IMR-90 (cell line): ENCODE data around the gene ELF5. TPM values are rescaled to one million over a fixed set of nuclear protein-coding genes. Genes with fewer than 3 reads are reported as not detected.

Source experiments
- ATAC-seq: fragments of 200-7000 bp; cut with Tn5 transposase; 2 replicates; pipeline ENCODE4 v1.9.1; 2020; ENCODE audit warnings: low read depth, mild to moderate bottlenecking, moderate library complexity
- BruUV-seq: library from RNA; stranded (reverse); fragments of 400-500 nt; replicated peaks from 2 replicates; lab custom pipeline; 2021; lab: Mats Ljungman, UMichigan
- CTCF ChIA-PET: fragments of 300-600 bp; formaldehyde crosslinking; extraction: SDS; loops from one replicate; lab custom pipeline; 2021; ENCODE audit warnings: antibody characterized with exemption; lab: Yijun Ruan, JAX
- POLR2A ChIA-PET: fragments of 300-600 bp; sonication (Branson Sonifier 250); formaldehyde crosslinking; loops from one replicate; lab custom pipeline; 2022; ENCODE audit warnings: antibody characterized with exemption; ENCODE audit not compliant: unreplicated experiment; lab: Charles Lee
- DNase-seq: peaks from one replicate; pipeline ENCODE4 v3.0.0; 2013
- H2AFZ ChIP-seq: replicated peaks from 2 replicates; pipeline ENCODE3; 2013; ENCODE audit warnings: low read length, mild to moderate bottlenecking; ENCODE audit not compliant: poor library complexity
- H2AK5ac ChIP-seq: 2 replicates; pipeline ENCODE4 v1.6.1; 2013; ENCODE audit warnings: low read depth, low read length, inconsistent platforms
- H2AK9ac ChIP-seq: replicated peaks from 2 replicates; pipeline ENCODE3; 2013; ENCODE audit warnings: mild to moderate bottlenecking, low read depth, low read length, moderate library complexity; ENCODE audit not compliant: poor library complexity
- H2BK120ac ChIP-seq: 2 replicates; pipeline ENCODE4 v1.6.1; 2013; ENCODE audit warnings: low read depth, low read length, inconsistent platforms
- H2BK15ac ChIP-seq: 3 replicates; pipeline ENCODE4 v1.6.1; 2013; ENCODE audit warnings: low read depth, low read length, inconsistent platforms
- H2BK20ac ChIP-seq: 2 replicates; pipeline ENCODE4 v1.6.1; 2013; ENCODE audit warnings: low read depth, mild to moderate bottlenecking, inconsistent platforms, low read length, moderate library complexity
- H2BK5ac ChIP-seq: 2 replicates; pipeline ENCODE4 v1.6.1; 2013; ENCODE audit warnings: mild to moderate bottlenecking, low read depth, low read length, inconsistent platforms; ENCODE audit not compliant: poor library complexity, severe bottlenecking
- H3K14ac ChIP-seq: replicated peaks from 2 replicates; pipeline ENCODE4 v1.6.1; 2013; ENCODE audit warnings: low read depth, low read length, inconsistent platforms
- H3K18ac ChIP-seq: 2 replicates; pipeline ENCODE4 v1.6.1; 2013; ENCODE audit warnings: low read depth, low read length, control low read depth
- H3K23ac ChIP-seq: 2 replicates; pipeline ENCODE4 v1.6.1; 2013; ENCODE audit warnings: low read depth, low read length, inconsistent platforms
- H3K27ac ChIP-seq: 2 replicates; pipeline ENCODE4 v1.5.1; 2013; ENCODE audit warnings: mild to moderate bottlenecking, control low read depth, low read length; ENCODE audit not compliant: insufficient read depth
- H3K27me3 ChIP-seq: 2 replicates; pipeline ENCODE4 v1.6.1; 2013; ENCODE audit warnings: low read length; ENCODE audit not compliant: control insufficient read depth, insufficient read depth
- H3K36me3 ChIP-seq: 2 replicates; pipeline ENCODE4 v1.6.1; 2013; ENCODE audit warnings: low read length, mixed read lengths; ENCODE audit not compliant: control insufficient read depth, insufficient read depth
- H3K4ac ChIP-seq: 2 replicates; pipeline ENCODE4 v1.6.1; 2013; ENCODE audit warnings: low read depth, low read length, inconsistent platforms
- H3K4me1 ChIP-seq: 2 replicates; pipeline ENCODE4 v1.6.1; 2013; ENCODE audit warnings: low read length, mixed read lengths; ENCODE audit not compliant: control insufficient read depth, insufficient read depth
- H3K4me2 ChIP-seq: 2 replicates; pipeline ENCODE4 v1.6.1; 2013; ENCODE audit warnings: low read depth, mild to moderate bottlenecking, control low read depth, low read length, moderate library complexity
- H3K4me3 ChIP-seq: 2 replicates; pipeline ENCODE4 v1.5.1; 2013; ENCODE audit warnings: low read depth, mild to moderate bottlenecking, control low read depth, low read length, moderate library complexity; ENCODE audit not compliant: insufficient read depth
- H3K56ac ChIP-seq: 2 replicates; pipeline ENCODE4 v1.6.1; 2013; ENCODE audit warnings: low read length, inconsistent platforms; ENCODE audit not compliant: insufficient read depth; ENCODE audit errors: extremely low read depth
- H3K79me1 ChIP-seq, 2 experiments: 2 replicates each; pipeline ENCODE4 v1.6.1; 2013; ENCODE audit warnings: low read length in 2 of 2, inconsistent platforms in 1 of 2, low read depth in 1 of 2
- H3K9ac ChIP-seq: 2 replicates; pipeline ENCODE4 v1.6.1; 2013; ENCODE audit warnings: low read depth, low read length, control low read depth
- H3K9me1 ChIP-seq: 2 replicates; pipeline ENCODE4 v1.6.1; 2013; ENCODE audit warnings: low read length, inconsistent platforms; ENCODE audit not compliant: insufficient read depth
- H3K9me3 ChIP-seq: 2 replicates; pipeline ENCODE4 v1.6.1; 2013; ENCODE audit warnings: low read length; ENCODE audit not compliant: control insufficient read depth, insufficient read depth
- H4K20me1 ChIP-seq: 2 replicates; pipeline ENCODE4 v1.6.1; 2013; ENCODE audit warnings: low read length, inconsistent platforms; ENCODE audit not compliant: insufficient read depth
- H4K5ac ChIP-seq: 2 replicates; pipeline ENCODE4 v1.6.1; 2013; ENCODE audit warnings: mild to moderate bottlenecking, low read depth, low read length, control low read depth
- H4K8ac ChIP-seq, 2 experiments: 2 replicates each; pipeline ENCODE4 v1.6.1; 2013; ENCODE audit warnings: low read depth in 2 of 2, low read length in 2 of 2, control low read depth in 1 of 2, inconsistent platforms in 1 of 2
- H4K91ac ChIP-seq: 2 replicates; pipeline ENCODE4 v1.6.1; 2013; ENCODE audit warnings: low read depth, low read length, inconsistent platforms; ENCODE audit not compliant: insufficient read depth
- BHLHE40 ChIP-seq: fragments of 150-350 bp; IDR thresholded peaks from 2 replicates; pipeline ENCODE4 v1.6.1; 2016; ENCODE audit warnings: mild to moderate bottlenecking, low read depth, low read length
- CEBPB ChIP-seq: IDR thresholded peaks from 2 replicates; pipeline ENCODE4 v1.6.1; 2012; ENCODE audit warnings: low read depth, low read length, improper control_type of control experiment
- CHD1 ChIP-seq: IDR thresholded peaks from 2 replicates; pipeline ENCODE4 v1.6.1; 2012; ENCODE audit warnings: low read depth, low read length, improper control_type of control experiment
- FOS ChIP-seq: fragments of 150-350 bp; IDR thresholded peaks from 2 replicates; pipeline ENCODE4 v1.6.1; 2016; ENCODE audit warnings: low read depth, low read length
- MAFK ChIP-seq: IDR thresholded peaks from 2 replicates; pipeline ENCODE4 v1.6.1; 2012; ENCODE audit warnings: low read depth, low read length, improper control_type of control experiment
- MAZ ChIP-seq: IDR thresholded peaks from 2 replicates; pipeline ENCODE4 v1.6.1; 2012; ENCODE audit warnings: low read depth, mild to moderate bottlenecking, low read length, improper control_type of control experiment, moderate library complexity, borderline replicate concordance
- NFE2L2 ChIP-seq: fragments of 150-350 bp; IDR thresholded peaks from 2 replicates; pipeline ENCODE4 v1.6.1; 2016; ENCODE audit warnings: low read depth, mild to moderate bottlenecking, low read length
- POLR2A ChIP-seq: IDR thresholded peaks from 2 replicates; pipeline ENCODE4 v1.6.1; 2012; ENCODE audit warnings: mild to moderate bottlenecking, low read depth, low read length
- RAD21 ChIP-seq: IDR thresholded peaks from 2 replicates; pipeline ENCODE4 v1.6.1; 2012; ENCODE audit warnings: low read length, improper control_type of control experiment
- RCOR1 ChIP-seq: IDR thresholded peaks from 2 replicates; pipeline ENCODE4 v1.6.1; 2012; ENCODE audit warnings: mild to moderate bottlenecking, low read length, improper control_type of control experiment; ENCODE audit not compliant: insufficient replicate concordance
- RFX5 ChIP-seq: IDR thresholded peaks from 2 replicates; pipeline ENCODE4 v1.8.0; 2012; ENCODE audit warnings: low read depth, mild to moderate bottlenecking, low read length, moderate library complexity
- SMC3 ChIP-seq: fragments of 150-350 bp; IDR thresholded peaks from 2 replicates; pipeline ENCODE4 v1.6.1; 2016; ENCODE audit warnings: low read depth, mild to moderate bottlenecking, antibody characterized with exemption, low read length, moderate library complexity
- WGBS, 2 experiments: methylation state at CpG; one replicate each; pipeline versions ENCODE4 v1.1.5 to v1.1.7; 2013; ENCODE audit warnings: missing lambda C conversion rate in 2 of 2; ENCODE audit not compliant: insufficient read length in 1 of 2; ENCODE audit errors: extremely low coverage in 2 of 2; 5-methylcytosine and 5-hydroxymethylcytosine counted together
- dilution Hi-C: fragments of 300-500 bp; cut with HindIII; formaldehyde crosslinking; loops from one replicate; pipeline ENCODE4 v1.14.3; 2018; ENCODE audit warnings: low sequenced_read_pairs; ENCODE audit not compliant: unreplicated experiment
- in situ Hi-C: fragments of 300-500 bp; cut with MboI; formaldehyde crosslinking; loops from 3 replicates; pipeline ENCODE4 v1.14.3; 2019; ENCODE audit warnings: low sequenced_read_pairs, inconsistent platforms, mixed read lengths
- intact Hi-C: fragments of 100-400 bp; cut with micrococcal nuclease; formaldehyde crosslinking; loops from 2 replicates; pipeline ENCODE4 v1.10.0; 2022
- polyA plus RNA-seq, 3 experiments: library from polyadenylated mRNA; depleted of rRNA; stranded (reverse); fragments of >200 nt; gene quantifications; 2 replicates each; pipeline ENCODE4 v1.2.3, GENCODE V29; 2012; ENCODE audit warnings: low replicate concordance in 1 of 3
- total RNA-seq: library from RNA; depleted of rRNA; stranded (reverse); fragments of >200 nt; gene quantifications from 2 replicates; pipeline ENCODE4 v1.2.3, GENCODE V29; 2012
- TF ChIP-seq, protein P1 (sequence below): conservative IDR thresholded peaks from 2 replicates; pipeline ENCODE4 v1.5.1; 2012; ENCODE audit warnings: mild to moderate bottlenecking, low read depth, low read length, improper control_type of control experiment

The ELF5 gene
- total and polyA plus RNA-seq, 2 of the 4 experiments (the other 2 are of a cell fraction) = not detected

DNA sequence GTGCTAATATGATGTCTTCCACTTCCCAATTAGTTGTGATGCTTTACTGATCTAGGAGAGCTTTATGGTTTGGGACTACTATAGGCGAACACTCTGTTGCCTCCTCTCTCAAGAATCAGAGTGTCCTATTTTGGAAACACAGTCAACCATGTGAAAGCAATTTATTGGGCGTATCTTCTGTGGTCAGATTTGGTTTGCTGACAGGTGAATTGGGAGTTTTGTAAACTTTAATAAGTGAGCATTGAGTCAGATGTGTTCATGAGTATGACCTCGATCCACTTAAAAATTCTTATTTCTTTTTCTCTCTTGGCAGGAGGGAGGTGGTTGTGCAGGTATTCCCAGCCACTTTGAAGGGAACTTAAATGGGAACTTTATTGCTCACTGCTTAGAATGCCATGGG lies 70.5 kb downstream of the ELF5 start:
- no peak for TF ChIP-seq SMC3
- no peak for TF ChIP-seq CEBPB
- TF ChIP-seq, protein P1, sequence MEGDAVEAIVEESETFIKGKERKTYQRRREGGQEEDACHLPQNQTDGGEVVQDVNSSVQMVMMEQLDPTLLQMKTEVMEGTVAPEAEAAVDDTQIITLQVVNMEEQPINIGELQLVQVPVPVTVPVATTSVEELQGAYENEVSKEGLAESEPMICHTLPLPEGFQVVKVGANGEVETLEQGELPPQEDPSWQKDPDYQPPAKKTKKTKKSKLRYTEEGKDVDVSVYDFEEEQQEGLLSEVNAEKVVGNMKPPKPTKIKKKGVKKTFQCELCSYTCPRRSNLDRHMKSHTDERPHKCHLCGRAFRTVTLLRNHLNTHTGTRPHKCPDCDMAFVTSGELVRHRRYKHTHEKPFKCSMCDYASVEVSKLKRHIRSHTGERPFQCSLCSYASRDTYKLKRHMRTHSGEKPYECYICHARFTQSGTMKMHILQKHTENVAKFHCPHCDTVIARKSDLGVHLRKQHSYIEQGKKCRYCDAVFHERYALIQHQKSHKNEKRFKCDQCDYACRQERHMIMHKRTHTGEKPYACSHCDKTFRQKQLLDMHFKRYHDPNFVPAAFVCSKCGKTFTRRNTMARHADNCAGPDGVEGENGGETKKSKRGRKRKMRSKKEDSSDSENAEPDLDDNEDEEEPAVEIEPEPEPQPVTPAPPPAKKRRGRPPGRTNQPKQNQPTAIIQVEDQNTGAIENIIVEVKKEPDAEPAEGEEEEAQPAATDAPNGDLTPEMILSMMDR = no peak
- TF ChIP-seq NFE2L2 = no peak
- TF ChIP-seq MAFK = no peak
- no peak for TF ChIP-seq RCOR1
- TF ChIP-seq BHLHE40 = no peak
- TF ChIP-seq RFX5 = no peak
- TF ChIP-seq CHD1 = no peak
- no peak for TF ChIP-seq MAZ
- TF ChIP-seq FOS = no peak
- no peak for TF ChIP-seq RAD21
- TF ChIP-seq POLR2A = no peak
- H3K27ac ChIP-seq = no peak overlapping the region
- no peaks in the 10 kb centered on the region; the same call in 1 of the 2 replicates for H3K4me1 ChIP-seq
- no peaks in the 10 kb centered on the region for H3K36me3 ChIP-seq
- H3K4ac ChIP-seq = no peak overlapping the region
- no peak overlapping the region for H3K23ac ChIP-seq
- no peak overlapping the region for H4K5ac ChIP-seq
- intact Hi-C loops = no loop called here
- H3K4me2 ChIP-seq = no peak overlapping the region
- H4K8ac ChIP-seq = no peak overlapping the region
- no peak overlapping the region for H2AK5ac ChIP-seq
- BruUV-seq = no TSS peak
- ATAC-seq (no peak), DNase-seq (no peak)
- CTCF ChIA-PET = no interaction called here
- no peak overlapping the region for H2AFZ ChIP-seq
- H2BK120ac ChIP-seq = no peak overlapping the region
- no peak overlapping the region for H3K9ac ChIP-seq
- H2BK5ac ChIP-seq = no peak overlapping the region
- H2BK20ac ChIP-seq = no peak overlapping the region
- no peaks in the 10 kb centered on the region for H3K27me3 ChIP-seq
- H3K9me1 ChIP-seq = peaks cover 14% of the 10 kb centered on the region; the same call in 1 of the 2 replicates
- WGBS, 2 experiments = no CpG with 5 or more reads among the region's 3 CpGs
- H2AK9ac ChIP-seq = no peak overlapping the region
- POLR2A ChIA-PET = no interaction called here
- H3K79me1 ChIP-seq = peaks cover 14 to 63% of the 10 kb centered on the region in 2 experiments
- no peaks in the 10 kb centered on the region for H3K9me3 ChIP-seq
- no peak overlapping the region for H4K91ac ChIP-seq
- H3K18ac ChIP-seq = no peak overlapping the region
- H3K56ac ChIP-seq = no peak overlapping the region
- no peak overlapping the region for H3K14ac ChIP-seq
- in situ Hi-C loops = no loop called here
- H2BK15ac ChIP-seq = no peak overlapping the region
- peaks cover 12% of the 10 kb centered on the region; the same call in 1 of the 2 replicates for H4K20me1 ChIP-seq
- dilution Hi-C loops = no loop called here
- no peak overlapping the region for H3K4me3 ChIP-seq
